ENCODE measurements around the gene WSCD1. TPM values are rescaled to one million over a fixed set of nuclear protein-coding genes. Genes with fewer than 3 reads are reported as not detected.

Gene WSCD1
- total RNA-seq, 1 donor from 2014 or later = 2.6 TPM

DNA sequence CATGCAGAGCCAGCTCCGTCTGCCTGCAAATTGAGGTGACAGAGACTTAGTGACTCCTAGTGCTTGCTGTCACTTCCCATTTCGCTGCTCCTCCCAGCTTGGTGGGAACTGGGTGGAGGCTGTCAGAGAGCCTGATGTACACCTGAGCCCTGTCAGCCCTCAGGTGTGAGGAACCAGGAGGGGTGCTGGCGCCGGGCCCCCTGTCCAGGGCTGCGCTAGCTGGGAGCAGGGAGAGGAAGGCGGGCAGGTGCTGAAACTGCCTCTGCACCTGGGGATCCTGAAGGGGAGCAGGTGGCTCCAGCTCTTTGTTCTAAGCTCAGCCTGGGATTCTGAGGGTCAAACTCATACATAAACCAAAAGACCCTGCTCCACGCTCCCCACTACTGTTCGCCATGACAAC is 10.8 kb upstream of the WSCD1 start:
- DNase-seq (ENCODE audit: low spot score) = no peak

DNA sequence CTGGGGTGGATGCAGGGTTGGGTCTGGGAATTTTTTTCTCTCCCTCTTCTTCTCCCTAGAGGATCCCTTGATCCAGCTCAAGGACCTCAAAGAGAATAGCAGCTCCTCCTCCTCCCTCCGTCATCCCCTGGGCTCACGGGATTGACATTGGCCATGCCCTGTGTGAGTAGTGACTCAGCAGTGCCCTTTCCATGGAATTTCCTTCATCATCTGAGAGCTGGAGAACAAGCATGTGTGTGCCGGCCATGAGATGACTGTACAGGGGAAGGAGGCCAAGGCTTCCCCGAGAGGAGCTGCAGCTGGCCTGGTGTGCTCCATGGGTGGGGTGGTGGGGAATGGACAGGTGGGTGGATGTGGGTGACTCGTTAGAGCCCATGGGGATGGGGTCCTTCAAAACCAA is 8.9 kb upstream of the WSCD1 start:
- DNase-seq (ENCODE audit: low spot score) = no peak

DNA sequence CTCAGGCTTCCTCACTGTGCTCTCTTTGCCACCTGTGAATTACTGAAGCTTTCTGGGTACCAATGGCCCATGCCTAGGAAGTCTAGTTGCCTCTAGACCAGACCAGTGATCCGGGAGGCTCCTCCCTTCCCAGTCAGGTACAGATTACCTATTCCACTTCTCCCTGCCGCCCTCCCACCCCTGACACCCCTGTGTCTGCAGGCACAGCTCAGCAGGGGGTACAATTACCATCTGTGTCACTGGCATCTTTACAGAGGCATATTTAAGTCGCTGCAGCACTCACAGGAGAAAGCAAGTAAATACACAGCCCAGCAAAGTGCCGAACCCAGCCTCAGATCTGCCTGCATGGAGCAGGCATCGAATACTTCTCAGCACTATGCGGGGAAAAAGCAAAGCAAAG is 5.3 kb upstream of the WSCD1 start:
- DNase-seq (ENCODE audit: low spot score) = no peak

DNA sequence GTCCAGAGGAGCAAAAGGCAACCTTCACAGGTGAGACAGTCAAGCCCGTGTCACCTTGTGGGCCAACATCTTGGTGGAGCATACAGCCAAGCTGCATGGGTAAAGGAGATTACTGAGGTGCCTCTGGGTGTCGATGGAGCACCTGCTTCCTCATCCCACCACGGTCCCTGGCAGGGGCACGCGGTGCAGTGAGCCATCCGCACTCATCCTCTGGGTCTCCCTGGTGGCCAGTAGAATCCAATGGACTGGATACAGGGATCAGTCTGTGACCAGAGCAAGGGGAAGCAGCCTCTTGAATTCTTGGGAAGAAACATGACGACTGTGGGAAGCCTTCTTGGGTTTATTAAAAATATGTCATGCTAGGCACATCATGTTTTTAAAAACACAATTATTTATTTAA is 4.8 kb upstream of the WSCD1 start:
- DNase-seq (ENCODE audit: low spot score) = no peak

DNA sequence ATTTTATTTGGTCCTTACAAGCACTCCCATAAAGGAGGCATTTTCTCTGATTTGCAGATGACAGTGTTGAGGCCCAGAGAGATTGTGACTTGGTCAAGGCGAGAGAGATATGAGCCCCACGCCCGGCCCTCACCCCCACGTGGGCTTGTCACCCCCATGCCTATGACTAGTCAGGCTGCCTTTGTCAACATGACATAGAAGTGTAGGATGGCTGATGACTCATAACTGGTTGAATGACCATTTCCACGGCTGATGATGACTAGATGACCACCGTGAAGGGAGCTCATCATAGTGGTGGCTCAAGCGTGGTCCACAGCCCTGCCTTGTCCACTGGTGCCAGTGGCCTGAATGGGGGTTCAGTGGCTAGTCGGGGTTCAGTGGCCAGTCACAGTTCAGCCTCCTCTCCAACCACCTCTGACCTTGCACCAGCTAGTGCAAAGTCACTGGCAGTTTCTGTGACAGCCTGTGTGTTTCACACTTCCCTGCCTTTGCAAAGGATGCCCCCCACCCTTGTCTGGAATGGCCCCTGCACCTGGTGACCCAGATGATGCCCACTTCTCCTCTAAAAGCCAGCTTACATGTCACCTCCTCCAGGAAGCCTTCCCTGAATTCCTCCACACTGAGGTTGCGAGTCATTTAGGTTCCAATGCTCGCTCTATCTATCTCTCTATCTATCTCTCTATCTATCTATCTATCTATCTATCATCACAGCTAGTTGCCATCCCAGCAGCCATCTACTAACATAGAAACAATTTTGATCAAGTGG is 3.8 kb upstream of the WSCD1 start:
- DNase-seq (ENCODE audit: low spot score) = no peak

DNA sequence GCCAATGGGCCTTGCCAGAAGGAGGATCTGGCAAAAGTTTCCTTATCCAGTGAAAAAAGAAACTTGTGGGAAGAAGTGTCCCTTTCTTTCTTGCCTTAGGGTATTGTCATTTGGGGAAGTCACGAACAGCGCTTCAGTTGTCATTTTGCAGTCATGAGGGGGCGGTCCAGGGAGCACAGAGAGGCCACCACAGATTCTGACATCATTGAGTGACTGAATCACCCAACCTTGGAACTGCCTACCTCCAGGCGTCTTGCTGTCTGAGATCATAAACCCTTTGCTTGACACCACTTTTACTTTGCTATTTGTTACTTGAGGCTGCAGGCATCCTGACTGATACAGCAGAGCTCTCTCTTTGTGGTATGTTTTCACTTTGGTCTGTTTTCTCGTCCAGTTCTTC is 3.1 kb upstream of the WSCD1 start:
- no peak for DNase-seq (ENCODE audit: low spot score)

DNA sequence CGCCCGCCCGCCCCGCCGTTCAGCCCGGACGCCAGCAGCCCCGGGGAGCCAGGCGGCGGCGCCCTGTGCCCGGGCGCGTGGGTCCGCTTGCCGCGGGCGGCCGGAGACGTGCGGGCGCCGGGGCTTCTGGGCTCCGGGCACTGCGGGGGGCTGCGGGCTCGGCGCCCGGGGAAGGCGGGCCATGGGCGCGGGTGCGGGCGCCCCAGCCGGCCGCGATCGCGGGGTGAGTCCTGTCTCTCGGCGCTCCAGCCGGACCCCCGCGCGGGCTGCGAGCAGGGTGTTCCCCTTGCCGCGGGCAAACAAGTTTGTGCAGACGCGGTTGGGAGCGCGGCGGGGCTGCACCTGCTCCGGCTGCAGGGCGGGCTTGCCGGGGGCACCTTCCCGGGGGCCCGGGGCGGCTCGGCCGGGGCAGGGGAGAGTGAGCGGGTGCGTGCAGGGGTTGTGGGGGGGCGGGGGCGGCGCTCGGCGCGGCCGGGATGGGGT is 292 bp downstream of the WSCD1 start:
- no peak for DNase-seq (ENCODE audit: low spot score)

DNA sequence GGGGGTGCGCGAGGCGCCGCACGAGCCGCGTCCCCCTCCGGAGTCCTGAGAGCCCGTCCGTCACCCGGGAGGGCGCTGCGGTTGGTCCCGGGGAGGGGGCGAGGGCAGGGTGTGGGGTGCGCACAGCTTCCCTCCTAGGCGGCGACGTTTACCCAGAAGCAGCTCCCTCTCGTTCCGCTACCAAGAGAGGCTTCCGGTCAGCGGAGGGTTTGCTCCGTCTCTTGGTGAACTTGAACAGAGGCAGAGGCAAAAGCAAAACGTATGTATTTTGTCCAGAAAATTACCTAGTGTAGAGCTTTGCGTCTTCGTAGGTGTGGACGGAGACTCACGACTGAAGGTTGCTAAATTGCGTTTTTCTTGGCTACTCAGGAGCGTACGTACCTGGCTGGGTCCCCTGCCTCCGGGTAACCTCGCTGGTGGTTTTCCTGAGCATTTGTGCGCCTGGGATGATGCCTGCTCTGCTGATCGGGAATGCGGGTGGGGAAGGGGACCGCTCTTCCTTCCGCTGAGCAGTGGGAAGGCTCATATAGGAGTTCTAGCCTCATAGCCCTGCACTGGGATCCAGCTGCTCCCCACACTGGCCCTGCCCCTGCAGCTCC is 833 bp downstream of the WSCD1 start:
- no peak for DNase-seq (ENCODE audit: low spot score)

DNA sequence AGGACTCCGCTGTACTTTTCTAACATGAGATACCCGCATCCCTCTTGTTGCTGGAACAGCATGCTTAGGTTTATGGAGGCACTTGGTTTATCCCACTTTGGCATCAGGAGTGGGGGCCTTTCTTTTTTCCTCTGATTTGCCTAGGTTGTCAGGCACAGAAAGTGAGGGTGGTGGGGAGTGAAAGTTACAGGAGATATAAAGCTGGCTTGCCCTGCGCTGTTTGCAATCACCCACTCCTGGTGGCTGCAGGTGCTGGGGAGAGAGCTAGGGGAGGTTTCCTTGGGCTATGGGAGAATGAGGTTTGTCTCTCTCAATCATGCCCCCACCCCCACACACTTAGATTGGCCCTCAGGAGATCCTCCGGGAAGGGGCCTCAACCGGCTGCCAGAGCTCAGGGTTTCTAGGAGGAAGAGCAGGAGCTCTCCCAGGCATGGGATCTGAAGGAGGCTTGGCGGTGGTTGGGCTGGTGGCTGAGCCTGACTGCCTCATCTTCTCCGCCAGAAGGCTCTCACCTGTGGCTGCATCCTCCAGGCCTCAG is 1.4 kb downstream of the WSCD1 start:
- DNase-seq (ENCODE audit: low spot score) = no peak

DNA sequence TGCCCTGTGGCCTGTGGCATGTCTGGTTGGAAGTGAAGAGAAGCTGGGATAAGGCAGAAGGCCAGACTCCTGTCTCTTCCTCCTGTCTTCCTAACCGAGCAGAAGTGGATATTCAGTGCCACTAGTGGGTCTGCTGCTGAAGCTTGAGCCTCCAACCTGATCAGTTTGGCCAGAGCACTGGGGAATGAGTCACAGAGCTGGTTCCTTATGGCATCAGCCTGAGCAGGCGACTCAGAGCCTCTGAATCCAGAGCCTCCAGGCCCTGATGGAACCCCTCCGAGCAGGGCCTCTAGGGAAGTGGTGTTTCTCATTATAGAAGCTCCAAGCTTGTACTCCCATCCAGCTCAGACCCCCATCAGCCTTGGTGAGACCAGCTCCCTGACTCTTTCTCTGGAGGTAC is 2.0 kb downstream of the WSCD1 start:
- DNase-seq (ENCODE audit: low spot score) = no peak

DNA sequence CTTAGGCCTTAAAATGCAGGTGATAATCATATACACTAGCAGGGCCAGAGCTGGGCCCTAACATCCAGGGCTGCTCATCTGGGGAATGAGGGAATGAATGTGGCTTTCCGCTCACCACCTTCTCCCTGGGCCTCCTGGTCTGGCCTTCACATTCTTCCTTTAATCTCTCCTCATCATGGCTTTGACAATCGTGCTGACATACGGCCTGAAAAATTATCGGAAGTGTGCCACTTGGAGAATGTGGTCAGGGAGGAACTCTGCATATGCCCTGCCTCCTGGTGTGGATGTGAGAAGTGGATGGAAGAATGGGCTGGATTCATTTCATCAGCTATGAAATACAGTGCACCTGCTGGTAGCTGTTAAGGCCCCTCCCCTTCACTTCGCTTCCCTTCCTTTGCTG is 2.4 kb downstream of the WSCD1 start:
- no peak for DNase-seq (ENCODE audit: low spot score)

DNA sequence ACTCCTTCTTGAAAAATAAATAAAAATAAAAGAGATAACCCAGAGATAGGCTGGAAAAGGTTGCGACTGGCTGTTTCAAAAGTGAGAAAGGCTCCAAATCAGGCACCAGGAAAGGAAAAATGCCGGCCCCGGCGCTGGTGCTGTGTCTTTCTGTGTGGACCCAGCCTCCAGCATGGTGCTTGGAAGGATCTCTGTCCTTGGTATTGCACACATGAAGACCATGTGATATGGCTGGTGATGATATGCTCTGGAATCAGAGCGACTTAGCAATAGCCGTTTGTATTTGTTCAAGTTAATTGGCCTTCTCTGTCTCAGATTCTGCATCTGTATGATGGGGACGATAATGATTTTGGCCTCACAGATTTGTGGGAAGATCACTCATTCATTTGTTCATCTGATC is 3.4 kb downstream of the WSCD1 start:
- DNase-seq (ENCODE audit: low spot score) = no peak

DNA sequence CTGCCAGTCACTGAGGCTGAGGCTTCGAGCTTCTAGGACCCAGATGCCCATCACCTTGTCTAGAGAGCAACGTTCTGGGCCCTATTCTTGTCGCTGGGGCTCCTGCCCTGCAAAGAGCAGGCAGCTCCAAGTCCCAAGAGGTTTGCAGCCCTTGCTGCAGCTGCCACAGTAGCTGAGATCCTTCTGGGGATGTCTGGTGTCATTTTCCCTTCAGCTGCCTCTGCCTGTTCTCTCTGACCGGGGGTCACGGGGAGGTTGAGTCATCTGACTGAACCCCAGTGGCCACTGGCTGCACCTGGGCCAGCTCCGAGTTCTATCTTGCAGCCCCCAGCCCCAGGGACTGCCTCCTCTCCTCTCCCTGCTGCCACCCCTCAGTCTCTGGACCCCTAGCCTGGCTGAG is 4.9 kb downstream of the WSCD1 start:
- DNase-seq (ENCODE audit: low spot score) = no peak

DNA sequence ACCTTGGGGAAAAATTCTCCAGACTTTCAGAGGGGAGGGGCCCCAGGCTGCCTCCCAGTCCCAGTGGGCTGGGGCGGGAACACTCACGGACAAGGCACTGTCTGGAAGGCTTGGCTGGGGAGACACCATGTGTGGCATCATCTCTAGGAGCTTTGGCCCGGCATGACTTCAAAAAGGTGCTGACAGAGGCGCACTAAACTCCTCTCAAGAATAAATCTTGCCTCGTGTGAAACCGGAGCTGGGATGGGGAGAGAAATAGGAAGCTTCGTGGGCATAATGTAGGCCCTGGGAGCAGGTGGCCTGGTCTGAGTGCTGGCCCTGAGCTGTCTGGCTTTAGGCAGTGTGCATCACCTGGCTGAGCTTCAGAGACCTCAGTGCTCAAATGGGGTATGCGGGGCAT is 5.7 kb downstream of the WSCD1 start:
- DNase-seq (ENCODE audit: low spot score) = no peak

DNA sequence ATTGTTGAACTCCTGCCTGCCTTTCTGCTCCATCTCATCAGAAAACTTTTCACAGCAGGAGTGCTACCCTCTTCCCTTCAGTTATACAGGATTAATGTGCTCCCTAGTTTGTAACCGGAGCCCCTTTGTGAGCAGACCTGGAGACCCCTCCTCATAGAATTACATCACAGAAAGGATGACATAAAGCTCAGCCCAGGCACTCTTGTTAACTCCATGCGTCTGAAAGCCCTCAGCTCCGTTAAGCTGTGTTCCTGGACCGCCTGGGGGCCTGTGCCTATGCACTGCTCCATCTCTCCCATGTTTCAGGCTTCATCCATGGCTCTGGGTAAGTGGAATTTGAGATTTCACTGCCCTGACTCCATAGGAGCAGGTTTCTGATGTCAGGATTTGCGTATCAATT is 7.6 kb downstream of the WSCD1 start:
- DNase-seq (ENCODE audit: low spot score) = no peak

DNA sequence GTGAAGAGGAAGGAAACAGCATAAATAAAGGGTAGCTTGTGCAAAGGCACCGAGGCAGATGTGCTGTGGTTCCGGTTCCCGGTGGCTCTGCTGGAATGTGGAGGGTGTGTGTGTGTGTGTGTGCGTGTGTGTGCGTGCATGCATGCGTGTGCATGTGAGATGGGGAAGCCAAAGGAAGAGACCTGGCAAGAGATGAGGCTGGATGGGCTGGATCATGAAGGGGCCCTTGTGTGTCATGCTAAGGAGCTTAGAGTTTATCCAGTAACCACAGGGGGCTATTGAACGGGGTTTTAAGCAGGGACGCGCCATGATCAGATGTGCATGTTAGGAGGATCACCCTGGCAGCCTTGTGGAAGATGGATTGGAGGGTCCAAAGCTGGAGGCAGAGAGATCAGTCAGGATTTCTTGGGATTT is 8.3 kb downstream of the WSCD1 start:
- no peak for DNase-seq (ENCODE audit: low spot score)

DNA sequence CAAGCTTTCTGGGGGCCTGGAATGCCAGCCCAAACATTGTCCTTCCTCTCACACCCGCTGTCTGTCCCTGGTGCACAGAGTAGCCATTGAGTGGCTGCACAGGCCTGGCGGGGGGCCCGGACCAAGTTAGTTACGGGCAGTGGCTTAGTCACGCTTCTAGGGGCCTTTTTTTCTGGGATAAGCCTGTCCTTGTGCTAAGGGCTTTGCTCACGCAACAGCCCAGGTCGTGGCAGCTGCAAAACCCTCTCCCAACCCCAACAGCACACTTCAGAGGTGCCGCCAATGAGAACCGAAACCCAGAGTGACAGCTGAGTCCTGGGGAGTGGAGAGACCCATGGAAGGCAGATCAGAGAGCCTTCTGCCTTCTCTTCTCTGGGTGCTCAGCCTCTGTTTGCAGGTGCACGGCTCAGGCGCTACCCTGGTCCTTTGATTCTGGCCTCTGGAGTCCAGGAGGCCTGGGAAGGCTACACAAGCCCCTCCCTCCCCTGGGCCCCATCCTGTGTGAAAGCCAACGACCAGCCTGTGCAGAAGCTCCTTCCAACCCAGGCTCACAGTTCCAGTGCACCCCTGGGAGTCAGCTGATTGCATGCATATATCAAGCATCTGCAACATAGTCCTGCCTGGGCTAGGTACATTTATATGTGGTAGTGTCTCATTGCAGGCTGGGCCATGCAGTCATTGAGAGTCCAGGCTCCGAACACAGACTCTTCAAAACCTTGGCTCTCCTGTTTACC is 9.1 kb downstream of the WSCD1 start:
- no peak for DNase-seq (ENCODE audit: low spot score)

DNA sequence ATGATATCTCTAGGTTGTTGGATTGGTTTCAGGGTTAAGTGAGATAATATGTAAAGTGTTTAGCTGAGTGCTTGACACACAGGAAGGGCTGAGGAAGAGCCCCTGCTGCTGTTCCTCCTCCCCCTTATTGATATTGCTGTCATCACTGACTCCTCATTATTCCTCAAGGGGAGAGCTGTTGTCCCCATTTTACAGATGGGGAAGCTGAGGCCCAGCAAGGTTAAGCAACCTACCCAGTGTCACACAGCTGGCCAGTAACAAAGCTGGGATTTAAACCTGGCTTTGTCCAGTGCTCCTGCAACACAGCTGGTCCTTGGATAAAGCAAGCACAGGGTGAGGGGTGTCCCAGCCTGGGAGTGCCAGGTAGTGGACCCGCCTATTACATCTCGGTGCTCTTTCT is 9.8 kb downstream of the WSCD1 start:
- DNase-seq (ENCODE audit: low spot score) = no peak

DNA sequence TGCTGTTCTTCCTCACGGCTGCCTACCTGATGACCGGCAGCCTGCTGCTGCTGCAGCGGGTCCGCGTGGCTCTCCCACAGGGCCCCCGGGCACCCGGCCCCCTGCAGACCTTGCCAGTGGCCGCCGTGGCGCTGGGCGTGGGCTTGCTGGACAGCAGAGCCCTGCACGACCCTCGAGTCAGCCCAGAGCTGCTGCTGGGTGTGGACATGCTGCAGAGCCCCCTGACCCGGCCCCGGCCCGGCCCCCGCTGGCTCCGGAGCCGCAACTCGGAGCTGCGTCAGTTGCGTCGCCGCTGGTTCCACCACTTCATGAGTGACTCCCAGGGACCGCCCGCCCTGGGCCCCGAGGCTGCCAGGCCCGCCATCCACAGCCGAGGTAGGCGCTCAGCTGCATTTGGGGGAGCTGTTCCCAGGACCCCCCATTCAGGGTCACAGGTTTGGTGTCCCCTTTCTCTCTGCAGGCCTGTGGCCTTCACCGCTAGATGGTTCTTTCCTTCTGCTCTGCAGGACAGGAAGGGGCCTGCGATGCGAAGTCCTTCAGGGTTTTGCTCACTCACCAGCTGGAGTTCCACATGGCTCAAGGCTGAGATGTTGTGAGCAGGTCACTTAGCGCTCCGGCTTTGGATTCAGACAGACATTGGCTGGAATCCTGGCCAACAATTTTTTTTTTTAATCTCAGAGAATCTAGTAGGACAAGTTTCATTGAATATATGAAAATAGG is 10.7 kb downstream of the WSCD1 start:
- no peak for DNase-seq (ENCODE audit: low spot score)

DNA sequence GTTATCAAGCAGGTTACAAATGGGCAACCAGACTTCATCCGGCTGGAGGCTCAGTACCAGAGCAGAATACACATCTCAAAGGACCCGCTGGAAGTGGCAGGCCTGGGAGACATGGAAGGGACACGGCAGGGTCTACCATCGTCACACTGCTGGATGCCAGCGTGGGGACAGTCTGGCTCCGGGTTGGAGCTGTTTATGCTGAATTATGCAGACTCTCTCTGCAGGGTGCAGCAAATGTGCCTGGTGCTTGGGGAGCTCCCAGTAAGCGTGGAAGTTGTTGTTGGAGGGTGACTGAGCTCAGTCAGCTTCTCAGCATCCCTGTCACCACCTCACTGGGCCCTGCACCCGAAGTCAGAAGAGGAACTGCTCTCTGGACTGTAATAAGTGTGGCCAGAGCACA is 12.2 kb downstream of the WSCD1 start:
- no peak for DNase-seq (ENCODE audit: low spot score)

DNA sequence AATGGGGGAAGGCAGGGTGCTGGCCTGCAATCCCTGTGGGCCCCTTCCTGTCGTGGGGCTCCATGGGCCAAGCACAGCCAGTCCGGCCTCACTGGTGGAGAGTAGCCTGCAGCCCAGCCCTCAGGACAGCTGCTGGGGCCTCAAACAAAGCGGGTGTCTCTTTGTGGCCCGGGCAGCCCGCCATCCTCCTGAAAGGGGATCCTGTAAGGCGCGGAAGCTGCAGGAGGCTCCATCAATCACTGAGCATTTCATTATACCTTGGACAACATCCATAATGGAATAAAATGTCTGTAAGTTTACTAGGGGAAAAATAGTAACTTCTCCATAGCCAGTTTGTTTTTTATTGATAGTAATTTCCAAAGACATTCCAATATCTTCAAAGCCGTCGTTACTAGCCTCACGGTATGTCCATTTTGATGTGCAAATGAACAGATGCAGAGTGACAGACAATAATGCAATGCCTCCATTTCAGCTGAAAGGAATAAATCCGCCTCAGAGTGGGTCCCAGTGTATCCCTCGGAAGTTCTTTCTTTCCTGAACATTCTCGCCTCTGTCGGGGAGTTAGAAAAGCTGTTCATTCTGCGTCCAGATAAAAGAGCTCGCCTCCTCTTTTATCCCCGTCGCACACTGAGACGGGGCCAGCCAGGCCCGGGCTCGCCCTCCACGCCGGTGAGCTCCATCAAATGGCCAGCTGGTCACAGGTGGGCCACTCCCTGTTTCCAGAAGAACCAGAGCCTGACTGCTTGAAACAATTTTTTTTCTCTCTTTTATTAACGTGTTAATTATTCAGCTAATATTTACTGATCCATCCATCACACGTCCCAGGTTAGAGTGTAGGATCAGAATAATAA is 14.4 kb downstream of the WSCD1 start:
- no peak for DNase-seq (ENCODE audit: low spot score)

Measured in mucosa of gallbladder (tissue), 1 donor.